ENCODE measurements around the gene AP1G2. TPM values are rescaled to one million over a fixed set of nuclear protein-coding genes. Genes with fewer than 3 reads are reported as not detected.

AP1G2 gene
- total RNA-seq, 2 experiments from 2014 or later, result 162 to 166 TPM

DNA sequence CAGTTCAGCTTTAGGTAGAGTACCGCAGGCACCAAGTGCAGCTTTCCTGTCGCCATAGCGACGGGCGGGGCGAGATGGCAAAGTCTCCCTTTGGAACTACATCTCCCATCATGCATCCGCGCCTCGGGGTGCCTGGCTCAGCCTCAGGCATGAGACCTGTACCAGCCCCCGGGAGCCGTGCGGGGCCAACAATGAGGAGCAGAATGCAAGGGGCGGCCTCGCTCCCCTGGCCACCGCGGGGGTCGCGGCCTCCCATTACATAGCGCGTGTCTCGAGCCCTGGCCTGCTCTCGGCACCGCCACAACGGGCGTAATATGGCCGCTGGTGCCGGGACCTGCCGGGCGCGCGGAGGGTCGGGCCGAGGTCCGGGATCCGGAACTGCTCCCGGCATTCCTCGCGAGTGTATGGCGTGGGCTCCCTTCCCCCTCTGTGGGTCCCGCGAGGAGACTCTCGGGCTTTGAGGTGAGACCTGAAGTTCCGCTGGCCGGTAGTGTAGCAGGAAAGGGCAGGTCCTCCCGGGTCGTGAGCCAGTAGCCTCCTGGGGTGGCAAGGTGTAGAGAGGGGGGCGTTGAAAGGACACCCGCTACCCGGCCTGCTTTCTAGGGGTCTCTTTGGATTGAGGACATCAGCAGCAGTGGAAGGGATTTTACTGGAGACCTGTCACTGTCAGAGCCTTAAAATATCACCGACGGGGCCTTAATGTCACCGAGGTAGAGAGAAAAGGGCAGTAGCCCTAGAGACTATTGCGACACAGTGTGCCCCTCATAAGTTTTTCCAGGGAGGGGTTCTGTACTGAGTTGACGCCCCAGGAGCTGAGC lies 11.5 kb downstream of the AP1G2 start, which contains the start of gene THTPA:
Gene THTPA, plus strand, starts transcription at position 390 of the 818 bp plus-strand sequence. CDS start 487 bp downstream, outside the sequence.
- peaks cover 36% of the 10 kb centered on the region for H3K4me1 Mint-ChIP-seq

GRCh38 chr14:23555533-23555881 lies 12.1 kb downstream of the AP1G2 start:
- Mint-ChIP-seq H3K4me1 (peaks cover 36% of the 10 kb centered on the region), H3K27me3 (no peaks in the 10 kb centered on the region), H3K4me3 (peak overlapping the region; percentile 95), H3K27ac (peak overlapping the region; percentile 93), H3K36me3 (ENCODE audit: low read depth) (peaks cover 19% of the 10 kb centered on the region), H3K9me3 (ENCODE audit: low read depth) (no peaks in the 10 kb centered on the region)
- no peak for DNase-seq
- CTCF ChIA-PET, result interaction anchor here (0.7 to 8.9 kb wide), 5 partner anchors 12 to 575 kb away, joined by 3 to 150 read pairs (median 4); partner anchors contain the start of genes AP1G2 and FITM1
- no peak for ATAC-seq
- intact Hi-C loops (cut with DNase I, micrococcal nuclease), result loop anchor here (5.0 to 10.0 kb wide), 4 partner anchors 233 to 887 kb away; partner anchors contain the start of genes ACIN1 (in 1 of the 2), C14orf119 (in 1 of the 2), PABPN1 (in 1 of the 2) and RABGGTA (in 1 of the 2)
- POLR2A ChIA-PET, result interaction anchor here (0.5 to 0.9 kb wide), 6 partner anchors 11 to 484 kb away, joined by 3 to 4 read pairs (median 4); no protein-coding TSS in a partner anchor

More for the DNA sequence above, 11.5 kb downstream of the AP1G2 start, which contains the start of gene THTPA:
- Mint-ChIP-seq H3K9me3 (ENCODE audit: low read depth) (no peaks in the 10 kb centered on the region), H3K36me3 (ENCODE audit: low read depth) (peaks cover 24% of the 10 kb centered on the region), H3K27ac (peak within 1 kb of the TSS; percentile 93), H3K4me3 (peak within 1 kb of the TSS; percentile 95), H3K27me3 (no peaks in the 10 kb centered on the region)
- intact Hi-C loops (cut with DNase I, micrococcal nuclease), result loop anchor here (1.0 to 10.0 kb wide), 8 partner anchors 11 to 886 kb away; partner anchors contain the start of genes NGDN (in 2 of the 2), PABPN1 (in 2 of the 2), ACIN1 (in 1 of the 2) and AP1G2 (in 1 of the 2)
- ChIA-PET POLR2A (interaction anchor here (0.5 to 0.9 kb wide), 6 partner anchors 11 to 484 kb away, joined by 3 to 4 read pairs (median 4); no protein-coding TSS in a partner anchor), CTCF (interaction anchor here (0.7 to 8.9 kb wide), 7 partner anchors 11 to 262 kb away, joined by 3 to 150 read pairs (median 4); partner anchors contain the start of gene AP1G2)
- ATAC-seq (peak; percentile 83), DNase-seq (peak; percentile 96)

DNA sequence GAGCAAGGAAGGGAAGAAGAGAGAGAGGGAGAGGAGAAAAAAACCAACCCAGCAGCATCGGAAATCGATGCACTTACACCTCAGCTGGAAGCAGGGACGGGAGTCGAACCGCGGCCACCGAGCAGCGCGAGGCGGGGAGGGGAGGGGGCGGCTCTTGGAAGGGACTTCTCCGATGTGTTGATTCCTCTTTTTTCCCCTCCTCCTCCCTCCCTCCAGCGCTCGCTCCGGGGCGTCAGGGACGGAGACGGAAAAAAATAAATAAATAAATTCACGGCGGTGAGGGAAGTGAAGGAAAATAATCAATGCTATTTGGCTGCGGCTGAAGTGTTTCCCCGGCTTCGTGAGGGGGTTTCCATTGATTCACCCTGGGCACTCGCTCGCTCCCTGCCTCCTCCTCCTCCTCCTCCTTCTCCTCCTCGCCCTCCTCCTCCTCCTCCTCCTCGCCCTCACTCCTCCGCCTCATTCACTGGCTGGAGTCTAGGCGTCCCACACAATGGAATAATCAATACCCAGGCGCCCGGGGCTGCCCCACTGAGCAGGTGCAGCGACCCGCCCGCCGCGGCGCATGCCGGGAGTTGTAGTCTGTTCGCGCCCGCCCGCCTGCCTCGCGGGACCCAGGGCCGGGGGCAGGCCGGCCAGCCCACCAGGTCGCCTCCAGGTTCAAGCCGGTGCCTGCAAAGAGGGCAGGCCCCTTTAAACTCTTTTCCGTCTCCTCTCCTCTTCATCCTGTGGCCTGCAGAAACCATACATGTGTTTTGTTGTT lies 16.1 kb downstream of the AP1G2 start, which contains the start of gene ZFHX2:
Gene ZFHX2, minus strand, starts transcription at position 500 of the 763 bp plus-strand sequence. CDS start 16,440 bp downstream, outside the sequence.
- peaks cover 8% of the 10 kb centered on the region for H3K4me1 Mint-ChIP-seq
- intact Hi-C loops (cut with DNase I, micrococcal nuclease), result loop anchor here (1.0 to 10.0 kb wide), 6 partner anchors 16 to 723 kb away; partner anchors contain the start of genes NGDN (in 2 of the 2), AP1G2 (in 1 of the 2), HOMEZ (in 1 of the 2) and PABPN1 (in 1 of the 2)
- POLR2A ChIA-PET, result no interaction called here
- H3K4me3 Mint-ChIP-seq, result no peak within 1 kb of the TSS
- peak within 1 kb of the TSS; percentile 72 for H3K27ac Mint-ChIP-seq
- H3K9me3 Mint-ChIP-seq (ENCODE audit: low read depth), result no peaks in the 10 kb centered on the region
- peak; percentile 89 for DNase-seq
- CTCF ChIA-PET, result interaction anchor here (0.5 to 1.5 kb wide), 9 partner anchors 9 to 838 kb away, joined by 3 to 7 read pairs (median 3); partner anchors contain the start of gene NGDN
- no peaks in the 10 kb centered on the region for H3K27me3 Mint-ChIP-seq
- ATAC-seq, result peak; percentile 67
- H3K36me3 Mint-ChIP-seq (ENCODE audit: low read depth), result no peaks in the 10 kb centered on the region

- Mint-ChIP-seq H3K4me1 (peaks cover 8% of the 10 kb centered on the region), H3K9me3 (ENCODE audit: low read depth) (no peaks in the 10 kb centered on the region), H3K36me3 (ENCODE audit: low read depth) (no peaks in the 10 kb centered on the region), H3K27me3 (no peaks in the 10 kb centered on the region), H3K4me3 (no peak overlapping the region), H3K27ac (no peak overlapping the region)
- CTCF ChIA-PET, result interaction anchor here (1.4 to 1.5 kb wide), 2 partner anchors 9 to 82 kb away, joined by 3 to 7 read pairs; partner anchors contain the start of gene NGDN
- no peak for ATAC-seq
- DNase-seq, result peak; percentile 22
- POLR2A ChIA-PET, result no interaction called here
- intact Hi-C loops (cut with DNase I, micrococcal nuclease), result loop anchor here (1.0 to 10.0 kb wide), 6 partner anchors 16 to 724 kb away; partner anchors contain the start of genes NGDN (in 2 of the 2), AP1G2 (in 1 of the 2), HOMEZ (in 1 of the 2) and PABPN1 (in 1 of the 2)
Measured at GRCh38 chr14:23550812-23551265, 16.8 kb downstream of the AP1G2 start.

- POLR2A ChIA-PET, result no interaction called here
- CTCF ChIA-PET, result interaction anchor here (0.7 to 3.1 kb wide), 5 partner anchors 9 to 172 kb away, joined by 3 to 18 read pairs (median 3); no protein-coding TSS in a partner anchor
- ATAC-seq (no peak), DNase-seq (no peak)
- no peak overlapping the region for H3K4me3 Mint-ChIP-seq
- intact Hi-C loops (cut with DNase I, micrococcal nuclease), result loop anchor here in 1 of 2 experiments (10.0 kb wide), 1 partner anchor 725 kb away; the partner anchor contains the start of gene RABGGTA
- no peak overlapping the region for H3K27ac Mint-ChIP-seq
- H3K4me1 Mint-ChIP-seq, result peaks cover 6% of the 10 kb centered on the region
- H3K27me3 Mint-ChIP-seq, result no peaks in the 10 kb centered on the region
- no peaks in the 10 kb centered on the region for H3K36me3 Mint-ChIP-seq (ENCODE audit: low read depth)
- H3K9me3 Mint-ChIP-seq (ENCODE audit: low read depth), result no peaks in the 10 kb centered on the region
Measured at GRCh38 chr14:23550131-23550811, 17.3 kb downstream of the AP1G2 start.

GRCh38 chr14:23548351-23549318 lies 19.0 kb downstream of the AP1G2 start:
- DNase-seq (no peak), ATAC-seq (no peak)
- CTCF ChIA-PET, result interaction anchor here (0.6 to 3.1 kb wide), 8 partner anchors 8 to 454 kb away, joined by 3 to 18 read pairs (median 4); partner anchors contain the start of genes ACIN1 and C14orf119
- Mint-ChIP-seq H3K27me3 (no peaks in the 10 kb centered on the region), H3K9me3 (ENCODE audit: low read depth) (no peaks in the 10 kb centered on the region), H3K27ac (no peak overlapping the region), H3K36me3 (ENCODE audit: low read depth) (no peaks in the 10 kb centered on the region), H3K4me1 (peaks cover 5% of the 10 kb centered on the region), H3K4me3 (no peak overlapping the region)
- intact Hi-C loops (cut with DNase I, micrococcal nuclease), result no loop called here
- POLR2A ChIA-PET, result no interaction called here

DNA sequence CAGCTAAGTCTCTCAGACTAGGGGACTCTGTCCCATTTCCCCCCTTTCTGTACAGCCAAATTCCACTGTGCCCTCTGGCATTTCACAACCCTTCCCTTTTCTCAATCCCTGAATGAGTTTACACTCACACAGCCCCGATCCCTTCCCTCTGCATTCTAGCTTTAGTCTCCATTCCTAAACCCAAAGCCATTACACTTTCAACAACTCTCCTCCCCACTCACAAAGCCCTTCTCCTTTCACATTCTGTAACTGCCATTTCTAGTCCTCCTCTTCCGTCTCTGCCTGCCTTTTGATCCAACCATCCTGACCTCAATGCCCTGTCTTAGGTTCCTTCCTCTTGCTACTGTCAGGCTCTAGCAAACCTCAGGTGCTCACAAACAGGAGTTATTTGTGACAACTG lies 19.7 kb downstream of the AP1G2 start:
- ChIA-PET POLR2A (no interaction called here), CTCF (interaction anchor here (1.0 to 3.1 kb wide), 2 partner anchors 11 to 72 kb away, joined by 4 to 18 read pairs; no protein-coding TSS in a partner anchor)
- Mint-ChIP-seq H3K4me3 (no peak overlapping the region), H3K4me1 (peaks cover 4% of the 10 kb centered on the region), H3K27me3 (no peaks in the 10 kb centered on the region), H3K9me3 (ENCODE audit: low read depth) (no peaks in the 10 kb centered on the region), H3K27ac (no peak overlapping the region), H3K36me3 (ENCODE audit: low read depth) (no peaks in the 10 kb centered on the region)
- intact Hi-C loops (cut with DNase I, micrococcal nuclease), result no loop called here
- no peak for DNase-seq
- no peak for ATAC-seq

- POLR2A ChIA-PET, result no interaction called here
- H3K9me3 Mint-ChIP-seq (ENCODE audit: low read depth), result no peaks in the 10 kb centered on the region
- intact Hi-C loops (cut with DNase I, micrococcal nuclease), result no loop called here
Measured at GRCh38 chr14:23546450-23547035, 21.0 kb downstream of the AP1G2 start.

GRCh38 chr14:23545740-23546365 lies 21.7 kb downstream of the AP1G2 start:
- Mint-ChIP-seq H3K36me3 (ENCODE audit: low read depth) (no peaks in the 10 kb centered on the region), H3K9me3 (ENCODE audit: low read depth) (no peaks in the 10 kb centered on the region), H3K4me3 (no peak overlapping the region), H3K4me1 (no peaks in the 10 kb centered on the region), H3K27ac (no peak overlapping the region), H3K27me3 (no peaks in the 10 kb centered on the region)
- DNase-seq (no peak), ATAC-seq (no peak)
- intact Hi-C loops (cut with DNase I, micrococcal nuclease), result no loop called here
- ChIA-PET CTCF (interaction anchor here (0.6 kb wide), 1 partner anchor 196 kb away, joined by 3 read pairs; no protein-coding TSS in a partner anchor), POLR2A (no interaction called here)

More at GRCh38 chr14:23546450-23547035, 21.0 kb downstream of the AP1G2 start:
- ATAC-seq (no peak), DNase-seq (no peak)
- Mint-ChIP-seq H3K27ac (no peak overlapping the region), H3K27me3 (no peaks in the 10 kb centered on the region), H3K4me1 (no peaks in the 10 kb centered on the region), H3K4me3 (no peak overlapping the region), H3K36me3 (ENCODE audit: low read depth) (no peaks in the 10 kb centered on the region)
- CTCF ChIA-PET, result no interaction called here
